ENCODE results near the gene RGMB.
A peak's percentile ranks its signal among the peaks of the same experiment; 100 is the strongest.
"Not testable (repeated sequence)": the region's sequence is repeated elsewhere in the genome, so short reads cannot be mapped to it uniquely, and the experiment has no call there.

RGMB gene

GRCh38 chr5:98773464-98774191 lies at the start of gene RGMB:
TSS of gene RGMB (plus strand) at chr5:98773663. CDS start at chr5:98774071, 408 bp downstream.
- DNase-seq (ENCODE audit: low read depth, low spot score) = peak; percentile 96

- no peak for DNase-seq (ENCODE audit: low read depth, low spot score)
These were observed 47.2 kb upstream of the RGMB start for GRCh38 chr5:98726258-98726657.

- DNase-seq (ENCODE audit: low read depth, low spot score) = no peak
These were observed 45.8 kb upstream of the RGMB start for GRCh38 chr5:98727686-98728085.

- no peak for DNase-seq (ENCODE audit: low read depth, low spot score)
These were observed 38.8 kb upstream of the RGMB start for GRCh38 chr5:98734646-98735045.

GRCh38 chr5:98735806-98736507 lies 37.5 kb upstream of the RGMB start:
- no peak for DNase-seq (ENCODE audit: low read depth, low spot score)

GRCh38 chr5:98736753-98737152 lies 36.7 kb upstream of the RGMB start:
- no peak for DNase-seq (ENCODE audit: low read depth, low spot score)

GRCh38 chr5:98737441-98737840 lies 36.0 kb upstream of the RGMB start:
- not testable (repeated sequence) for DNase-seq (ENCODE audit: low read depth, low spot score)

- DNase-seq (ENCODE audit: low read depth, low spot score) = not testable (repeated sequence)
These were observed 34.8 kb upstream of the RGMB start for GRCh38 chr5:98738481-98739149.

GRCh38 chr5:98741926-98742325 lies 31.5 kb upstream of the RGMB start:
- no peak for DNase-seq (ENCODE audit: low read depth, low spot score)

- no peak for DNase-seq (ENCODE audit: low read depth, low spot score)
These were observed 30.9 kb upstream of the RGMB start for GRCh38 chr5:98742396-98743073.

GRCh38 chr5:98748259-98748658 lies 25.2 kb upstream of the RGMB start:
- DNase-seq (ENCODE audit: low read depth, low spot score) = not testable (repeated sequence)

- no peak for DNase-seq (ENCODE audit: low read depth, low spot score)
These were observed 24.4 kb upstream of the RGMB start for GRCh38 chr5:98749046-98749445.

GRCh38 chr5:98750693-98751092 lies 22.8 kb upstream of the RGMB start:
- no peak for DNase-seq (ENCODE audit: low read depth, low spot score)

GRCh38 chr5:98752331-98752730 lies 21.1 kb upstream of the RGMB start:
- not testable (repeated sequence) for DNase-seq (ENCODE audit: low read depth, low spot score)

GRCh38 chr5:98752801-98753200 lies 20.7 kb upstream of the RGMB start:
- not testable (repeated sequence) for DNase-seq (ENCODE audit: low read depth, low spot score)

- DNase-seq (ENCODE audit: low read depth, low spot score) = no peak
These were observed 20.0 kb upstream of the RGMB start for GRCh38 chr5:98753507-98753906.

GRCh38 chr5:98755406-98755805 lies 18.1 kb upstream of the RGMB start:
- no peak for DNase-seq (ENCODE audit: low read depth, low spot score)

- DNase-seq (ENCODE audit: low read depth, low spot score) = no peak
These were observed 15.5 kb upstream of the RGMB start for GRCh38 chr5:98757978-98758377.

GRCh38 chr5:98763001-98763630 lies 10.3 kb upstream of the RGMB start:
- DNase-seq (ENCODE audit: low read depth, low spot score) = no peak

GRCh38 chr5:98765815-98766214 lies 7.6 kb upstream of the RGMB start:
- DNase-seq (ENCODE audit: low read depth, low spot score) = no peak

GRCh38 chr5:98767581-98767980 lies 5.9 kb upstream of the RGMB start:
- no peak for DNase-seq (ENCODE audit: low read depth, low spot score)

Data from iPS DF 19.7 (cell line).